HG02870 (cell line): ENCODE data around the gene RAP1GAP.

Experiments used
- ATAC-seq: cut with Tn5 transposase; IDR thresholded peaks from one replicate; pipeline ENCODE4 v1.9.1; 2021; ENCODE audit warnings: mild to moderate bottlenecking, moderate library complexity; ENCODE audit not compliant: unreplicated experiment

RAP1GAP gene

DNA sequence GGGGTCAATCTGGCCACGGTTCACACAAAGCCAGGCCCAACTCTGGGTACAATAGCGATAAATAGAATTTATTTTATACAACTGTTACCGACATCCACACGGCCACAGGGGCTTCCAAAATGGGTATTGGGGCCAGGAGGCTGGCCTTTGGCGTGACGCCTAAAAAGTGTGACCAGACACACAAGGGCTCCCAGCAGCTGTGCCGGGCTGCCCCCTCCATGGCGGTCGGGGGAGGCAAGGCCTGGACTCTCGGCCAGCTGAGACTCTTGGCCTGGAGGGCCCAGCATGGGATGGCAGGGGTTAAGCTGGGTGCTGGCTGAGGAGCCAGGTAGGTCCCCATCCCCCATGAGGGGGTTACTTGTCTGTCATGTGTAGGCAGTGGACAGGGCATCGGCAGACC lies 73.0 kb downstream of the RAP1GAP start:
- no peak for ATAC-seq

DNA sequence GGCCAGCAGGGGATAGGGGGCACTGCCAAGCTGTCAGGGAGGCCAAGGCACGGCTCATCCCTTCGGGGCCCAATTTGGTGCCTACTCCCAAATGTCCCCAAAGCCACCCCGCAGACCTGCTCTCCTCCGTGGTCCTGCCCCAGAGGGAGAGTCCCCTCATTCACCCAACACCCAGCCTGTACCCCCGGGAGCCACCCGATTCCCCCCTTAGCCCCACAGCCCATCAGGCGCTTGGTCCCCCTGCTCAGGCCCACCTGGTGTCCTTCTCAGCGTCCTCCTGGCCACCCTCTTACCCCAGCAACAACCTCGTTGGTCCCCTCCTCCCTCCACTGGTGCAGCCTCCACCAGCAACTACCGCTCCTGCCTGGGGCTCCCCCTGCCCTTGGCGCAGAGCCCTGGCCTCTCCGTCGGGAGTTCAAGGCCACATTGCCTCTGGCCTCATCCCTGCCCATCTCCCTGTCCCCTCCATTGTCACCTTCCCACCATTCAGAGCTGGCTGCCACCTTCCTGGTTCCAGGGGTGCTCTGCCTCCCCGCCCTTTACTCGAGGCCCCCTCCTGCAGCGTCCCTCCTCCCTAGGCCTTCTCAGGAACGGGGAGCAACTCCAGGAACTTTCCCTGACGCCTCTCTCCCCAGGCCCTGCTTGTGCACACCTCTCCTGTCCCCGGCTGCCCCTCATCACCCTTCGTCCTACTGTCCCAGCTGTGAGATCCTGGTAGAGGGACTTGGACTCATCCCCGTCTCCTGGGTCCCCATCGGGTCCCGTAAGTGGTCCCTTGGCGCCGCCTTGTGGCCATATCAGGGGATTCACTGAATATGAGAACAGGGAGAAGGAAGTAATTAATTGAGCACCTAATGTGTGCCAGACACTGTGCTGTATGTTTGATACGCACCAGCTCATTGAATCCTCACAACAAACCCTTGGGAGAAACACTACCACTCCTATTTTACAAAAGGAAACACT lies 73.9 kb downstream of the RAP1GAP start:
- no peak for ATAC-seq

DNA sequence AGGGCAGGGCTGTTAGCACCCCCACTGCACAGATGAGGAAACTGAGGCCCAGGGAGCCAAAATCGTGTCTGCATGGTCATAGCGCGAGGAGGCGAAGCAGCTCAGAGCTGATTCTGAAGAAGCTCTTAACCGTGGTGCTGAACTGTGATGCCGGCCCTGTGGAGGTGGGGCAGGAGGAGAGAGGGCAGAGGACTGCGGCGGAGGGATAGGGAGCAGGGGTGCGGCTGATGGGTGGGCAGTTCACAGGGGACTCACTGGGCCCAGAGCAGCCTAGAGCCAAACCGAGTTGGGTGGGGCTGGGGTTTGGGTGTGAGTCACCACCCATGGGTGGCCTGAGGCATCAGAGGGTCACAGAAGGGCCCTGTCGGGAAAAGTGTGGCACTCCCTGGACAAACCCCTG lies 74.7 kb downstream of the RAP1GAP start:
- no peak for ATAC-seq

DNA sequence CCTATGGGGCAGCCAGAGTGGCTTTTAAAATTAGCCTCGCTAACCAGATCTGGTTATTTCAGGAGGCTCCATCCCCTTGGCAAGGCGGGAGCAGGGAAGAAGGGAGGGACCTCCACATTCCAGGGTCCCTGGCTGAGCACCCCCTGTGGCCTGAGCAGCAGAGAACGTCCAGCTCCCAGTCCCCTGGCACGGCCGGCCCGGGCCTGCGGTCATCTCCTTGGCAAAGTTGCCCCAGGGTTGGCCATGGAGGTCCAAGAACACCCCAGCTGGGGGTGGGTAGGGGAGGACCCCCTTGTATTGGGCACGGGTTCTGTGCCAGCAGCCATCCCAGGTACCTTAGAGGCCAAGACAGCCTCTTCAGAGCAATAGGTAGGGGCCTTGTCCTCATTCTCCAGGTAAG lies 75.9 kb downstream of the RAP1GAP start:
- no peak for ATAC-seq

DNA sequence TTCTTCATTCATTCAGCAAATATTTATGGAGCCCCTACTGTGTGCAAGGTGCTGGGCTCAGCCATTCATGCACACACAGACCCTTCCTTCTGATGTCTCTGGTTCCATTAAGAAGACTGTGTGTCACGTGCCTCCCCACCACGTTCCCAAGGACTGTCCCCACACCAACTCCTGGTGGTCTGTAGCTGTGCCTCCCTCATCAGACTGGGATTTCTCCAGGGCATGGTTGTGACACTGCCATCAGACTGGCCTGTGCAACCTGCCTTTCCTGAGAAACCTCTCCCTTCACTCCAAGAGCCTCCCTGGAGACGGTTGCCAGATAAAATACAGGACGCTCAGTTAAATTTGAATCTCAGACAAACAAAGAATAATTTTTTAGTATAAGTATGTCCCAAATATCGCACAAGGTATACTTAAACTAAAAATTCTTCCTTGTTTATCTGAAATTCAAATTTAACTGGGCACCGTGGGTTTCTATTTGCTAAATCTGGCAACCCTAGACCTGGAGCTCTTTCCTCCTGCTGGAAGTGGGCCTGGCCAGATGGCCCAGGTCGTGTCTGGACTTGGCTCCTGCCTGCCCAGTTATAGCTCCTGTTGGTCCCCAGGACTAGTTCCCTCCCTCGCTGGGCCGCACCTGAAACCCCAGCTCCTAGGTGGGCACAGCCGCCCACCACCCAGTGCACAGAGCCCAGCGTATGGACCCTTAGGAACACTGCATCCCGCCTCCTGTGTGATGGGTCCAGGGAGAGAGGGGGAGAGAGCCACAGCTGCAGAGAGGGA lies 76.9 kb downstream of the RAP1GAP start:
- ATAC-seq: no peak

DNA sequence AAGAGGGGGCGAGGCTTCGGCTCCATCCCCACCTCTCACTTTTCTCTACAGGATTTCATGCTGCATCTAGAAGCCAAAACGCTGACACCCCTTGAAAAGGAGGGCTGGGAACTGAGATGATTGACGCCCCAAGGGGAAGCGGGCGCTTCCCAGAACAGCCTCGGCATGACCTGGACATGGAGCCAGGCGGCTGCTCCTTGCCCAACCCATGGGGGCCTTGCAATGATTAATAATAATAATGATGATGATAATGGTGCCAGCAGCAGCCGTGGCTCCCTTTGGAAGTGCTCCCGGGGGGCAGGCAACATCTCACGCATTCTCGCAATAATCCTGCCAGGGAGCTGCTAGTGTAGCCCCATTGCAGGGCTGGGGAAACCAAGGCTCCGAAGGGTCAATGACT lies 78.2 kb downstream of the RAP1GAP start:
- no peak for ATAC-seq

DNA sequence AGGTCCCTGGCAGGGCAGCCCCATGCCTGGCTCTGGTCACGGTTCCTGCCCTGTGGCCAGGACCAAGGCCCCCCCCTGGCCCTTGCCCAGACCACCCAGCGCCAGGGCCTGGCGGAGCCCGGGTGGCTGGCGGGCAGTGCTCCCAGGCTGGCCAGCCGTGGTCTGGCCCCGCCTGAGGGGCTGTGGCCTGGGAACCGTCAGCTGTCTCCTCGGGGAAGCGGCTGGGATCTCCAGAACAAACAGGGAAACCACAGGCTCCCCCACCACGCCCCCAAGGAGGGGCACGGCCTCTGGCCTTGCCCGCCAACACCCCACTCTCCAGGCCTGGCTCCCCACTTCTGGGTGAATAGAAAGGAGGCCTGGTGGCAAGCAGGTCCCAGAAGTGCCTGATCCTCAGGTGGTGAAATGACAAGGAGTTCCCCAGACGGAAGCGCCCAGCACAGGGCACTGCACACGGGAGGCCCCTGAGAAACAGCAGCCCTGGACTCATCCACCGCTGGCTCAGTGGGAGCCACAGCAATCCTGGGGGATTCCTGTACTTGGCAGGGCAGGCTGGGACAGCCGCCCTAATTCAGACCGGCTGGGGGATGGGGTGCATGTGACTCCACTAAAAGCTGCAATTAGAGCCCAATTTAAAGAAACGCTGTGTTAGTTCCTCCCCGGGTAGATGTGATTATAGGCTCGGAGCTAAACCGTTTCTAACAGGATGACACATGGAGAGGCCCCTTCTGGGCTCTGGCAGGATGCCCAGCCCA lies 78.9 kb downstream of the RAP1GAP start:
- ATAC-seq: no peak

DNA sequence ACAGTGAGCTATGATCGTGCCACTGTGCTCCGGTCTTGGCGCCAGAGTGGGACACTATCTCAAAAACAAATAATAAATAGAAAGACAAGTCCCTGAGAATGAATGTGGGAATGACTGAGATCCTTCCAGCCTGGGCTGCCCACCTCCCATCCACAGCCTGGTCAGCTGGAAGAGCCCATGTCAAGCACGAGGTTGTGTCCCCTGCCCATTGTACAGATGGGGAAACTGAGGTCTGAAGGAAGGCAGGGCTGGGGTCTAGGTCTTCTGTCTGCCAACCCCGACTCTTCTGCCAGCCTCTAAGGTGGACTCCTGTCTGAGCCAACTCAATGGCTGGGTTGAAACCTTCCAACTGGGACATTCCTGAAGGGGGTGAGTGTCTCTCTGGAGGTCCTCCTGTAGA lies 79.5 kb downstream of the RAP1GAP start:
- ATAC-seq: no peak

DNA sequence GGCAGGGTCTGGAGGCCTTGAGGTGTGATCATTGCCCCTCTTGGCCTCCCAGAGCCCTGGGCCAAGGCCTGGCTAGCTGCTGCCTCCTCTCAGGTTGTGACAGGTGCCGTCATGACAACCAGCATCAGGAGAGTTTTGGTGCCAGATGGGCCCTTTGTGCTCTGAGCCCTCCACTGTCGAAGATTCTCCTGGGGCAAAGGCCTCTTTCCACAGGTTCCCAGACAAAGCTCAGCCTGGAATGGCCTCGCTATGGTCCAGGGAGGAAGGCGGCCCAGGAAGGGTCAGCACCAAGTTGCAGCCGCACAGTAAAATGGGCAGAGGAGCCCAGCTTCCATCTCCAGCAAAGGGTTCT lies 81.6 kb downstream of the RAP1GAP start:
- ATAC-seq: no peak

DNA sequence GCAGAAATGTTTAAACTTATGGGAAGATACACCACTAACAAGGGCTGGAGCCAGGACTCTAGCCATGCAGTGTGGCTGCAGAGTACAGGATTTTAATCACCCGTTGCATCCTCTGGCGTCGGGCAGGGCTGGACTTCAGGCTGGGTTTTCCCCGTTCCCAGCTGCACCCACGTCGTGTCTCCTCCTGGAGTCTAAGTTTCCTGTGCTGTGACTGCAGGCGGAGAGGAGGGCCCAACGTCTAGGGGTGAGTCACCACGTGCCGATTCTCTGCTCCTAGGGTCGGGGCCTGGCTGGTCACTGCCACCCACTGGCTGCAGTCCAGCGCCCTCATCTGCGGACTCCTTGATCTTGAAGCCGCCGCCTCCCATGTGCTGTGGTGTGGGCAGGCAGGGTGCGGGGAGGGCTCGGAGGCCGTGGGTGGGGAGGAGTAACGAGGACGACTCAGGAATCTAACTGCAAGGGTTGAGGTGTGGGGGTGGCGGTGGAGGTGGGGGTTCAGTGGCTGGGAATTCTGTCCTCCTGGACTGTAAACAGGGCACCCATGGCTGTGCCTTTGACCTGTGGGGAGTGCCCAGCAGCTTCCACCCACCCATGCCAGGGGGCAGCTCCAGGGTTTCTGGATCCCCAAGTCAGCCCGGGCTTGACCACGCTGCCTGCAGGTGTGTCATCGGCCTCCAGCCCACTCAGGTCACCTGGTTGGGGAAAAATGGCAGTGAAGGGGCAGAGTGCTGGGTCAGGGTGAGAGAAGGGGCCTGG lies 82.1 kb downstream of the RAP1GAP start:
- ATAC-seq: no peak

DNA sequence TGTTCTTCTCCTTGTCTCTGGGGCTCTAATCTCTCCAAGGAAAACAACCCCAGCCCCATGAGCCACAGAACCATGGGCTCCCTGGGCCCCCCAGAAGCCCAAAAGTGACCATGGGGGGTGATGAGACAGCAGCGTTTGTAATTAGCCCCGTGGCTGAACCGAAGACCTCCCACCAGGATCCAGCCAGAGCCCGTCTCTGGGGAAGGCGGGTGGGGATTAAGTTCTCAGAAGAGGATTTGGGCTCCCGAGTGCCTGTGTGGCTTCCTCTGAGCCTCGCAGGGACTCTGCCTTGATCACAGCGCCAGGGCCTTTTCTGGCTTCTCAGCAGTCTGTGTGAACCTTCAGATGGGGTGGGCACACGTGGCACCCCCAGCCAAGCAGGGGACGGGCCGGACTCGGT lies 82.9 kb downstream of the RAP1GAP start:
- ATAC-seq: no peak

DNA sequence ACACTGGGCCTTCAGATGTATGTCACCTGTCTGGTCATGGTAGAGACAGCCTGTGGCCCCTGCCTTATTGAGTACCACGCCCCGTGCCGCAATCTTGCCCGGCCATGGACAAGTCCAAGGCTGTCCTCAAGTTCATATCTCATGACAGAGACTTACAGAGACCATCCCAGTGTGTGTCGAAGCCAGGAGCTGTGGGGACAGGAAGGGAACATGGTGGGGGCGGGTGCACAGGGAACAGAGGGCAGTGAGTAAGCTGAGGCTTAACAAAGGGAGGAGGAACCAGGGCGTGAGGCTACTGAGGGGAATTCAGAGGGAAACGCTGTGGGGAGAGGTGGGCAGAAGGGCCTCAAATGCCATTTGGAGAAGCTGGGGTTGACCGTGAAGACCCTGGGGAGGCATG lies 84.1 kb downstream of the RAP1GAP start:
- ATAC-seq: no peak

DNA sequence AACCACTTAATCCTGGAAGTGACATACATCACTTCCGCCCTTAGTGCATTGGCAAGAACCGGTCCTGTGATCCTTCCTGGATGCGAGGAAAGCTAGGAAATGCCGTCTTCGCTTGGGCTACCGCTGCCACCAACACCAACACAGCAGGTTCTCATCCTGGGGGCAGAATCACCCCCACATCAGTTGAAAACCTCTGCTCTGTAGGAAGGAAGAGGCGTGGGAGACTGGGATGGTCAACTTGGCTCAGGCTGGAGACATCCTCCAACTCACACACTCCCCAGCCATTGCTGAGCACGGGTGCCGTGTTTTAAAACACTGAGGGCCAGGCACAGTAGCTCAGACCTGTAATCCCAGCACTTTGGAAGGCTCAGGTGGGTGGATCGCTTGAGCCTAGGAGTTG lies 85.1 kb downstream of the RAP1GAP start:
- ATAC-seq: no peak

DNA sequence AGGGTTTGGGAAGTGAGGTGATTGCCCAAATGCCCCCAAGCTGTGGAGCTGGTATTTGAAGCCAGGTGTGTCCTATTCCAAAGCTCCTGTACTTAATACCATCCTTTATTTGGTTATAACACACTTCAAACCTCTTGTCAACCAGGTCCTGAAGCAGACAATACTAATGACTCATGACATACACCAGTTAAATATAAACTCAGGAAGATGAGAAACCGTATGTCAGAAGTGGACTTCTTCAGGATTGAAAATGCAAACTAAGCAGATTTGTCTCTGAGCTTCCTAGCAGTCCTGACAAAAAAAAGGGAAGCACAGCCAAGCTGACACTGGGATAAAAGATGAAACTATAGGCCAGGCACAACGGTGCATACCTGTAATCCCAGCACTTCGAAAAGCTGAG lies 89.4 kb downstream of the RAP1GAP start:
- ATAC-seq: no peak

DNA sequence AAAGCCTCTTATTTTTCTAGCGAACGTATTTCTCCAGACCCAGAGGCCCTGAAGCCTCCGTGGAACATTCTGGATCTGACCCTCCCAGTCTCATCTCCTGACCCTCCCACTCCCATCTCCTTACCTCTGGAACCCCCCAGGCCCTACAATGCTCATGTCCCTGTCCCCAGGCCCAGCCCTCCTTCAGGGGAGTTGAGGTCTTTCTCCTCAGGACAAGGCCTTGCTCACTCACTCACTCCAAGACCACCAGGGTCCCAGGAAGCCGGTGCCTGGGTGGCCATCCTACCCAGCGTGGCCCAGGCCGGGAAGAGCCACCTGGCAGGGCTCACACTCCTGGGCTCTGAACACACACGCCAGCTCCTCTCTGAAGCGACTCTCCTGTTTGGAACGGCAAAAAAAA lies 91.2 kb downstream of the RAP1GAP start:
- no peak for ATAC-seq

DNA sequence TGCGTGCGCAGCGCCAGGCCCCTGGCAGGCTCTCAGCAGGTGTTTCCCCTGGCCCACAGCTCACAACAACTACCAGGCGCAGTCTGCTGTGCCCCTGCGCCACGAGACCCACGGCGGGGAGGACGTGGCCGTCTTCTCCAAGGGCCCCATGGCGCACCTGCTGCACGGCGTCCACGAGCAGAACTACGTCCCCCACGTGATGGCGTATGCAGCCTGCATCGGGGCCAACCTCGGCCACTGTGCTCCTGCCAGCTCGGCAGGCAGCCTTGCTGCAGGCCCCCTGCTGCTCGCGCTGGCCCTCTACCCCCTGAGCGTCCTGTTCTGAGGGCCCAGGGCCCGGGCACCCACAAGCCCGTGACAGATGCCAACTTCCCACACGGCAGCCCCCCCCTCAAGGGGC lies 91.8 kb downstream of the RAP1GAP start:
- ATAC-seq: no peak

DNA sequence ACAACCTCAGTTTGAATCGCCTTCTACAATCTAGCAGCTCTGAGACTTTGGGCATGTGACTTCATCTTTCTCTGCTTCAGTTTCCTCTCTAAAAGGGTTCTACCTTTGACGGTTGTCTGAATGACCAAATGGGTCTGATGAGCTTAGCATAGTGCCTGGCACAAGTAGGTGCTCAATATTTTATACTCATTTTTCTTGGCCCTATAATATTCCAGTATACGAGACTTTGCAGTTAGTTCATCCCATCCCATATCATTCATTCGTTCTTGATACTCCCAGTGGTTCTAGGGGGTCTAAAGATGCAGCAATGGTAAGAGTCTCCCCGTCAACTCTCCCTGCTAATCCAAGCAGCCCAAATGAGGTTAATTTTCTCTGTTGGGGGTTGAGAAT lies 92.4 kb downstream of the RAP1GAP start:
- no peak for ATAC-seq

DNA sequence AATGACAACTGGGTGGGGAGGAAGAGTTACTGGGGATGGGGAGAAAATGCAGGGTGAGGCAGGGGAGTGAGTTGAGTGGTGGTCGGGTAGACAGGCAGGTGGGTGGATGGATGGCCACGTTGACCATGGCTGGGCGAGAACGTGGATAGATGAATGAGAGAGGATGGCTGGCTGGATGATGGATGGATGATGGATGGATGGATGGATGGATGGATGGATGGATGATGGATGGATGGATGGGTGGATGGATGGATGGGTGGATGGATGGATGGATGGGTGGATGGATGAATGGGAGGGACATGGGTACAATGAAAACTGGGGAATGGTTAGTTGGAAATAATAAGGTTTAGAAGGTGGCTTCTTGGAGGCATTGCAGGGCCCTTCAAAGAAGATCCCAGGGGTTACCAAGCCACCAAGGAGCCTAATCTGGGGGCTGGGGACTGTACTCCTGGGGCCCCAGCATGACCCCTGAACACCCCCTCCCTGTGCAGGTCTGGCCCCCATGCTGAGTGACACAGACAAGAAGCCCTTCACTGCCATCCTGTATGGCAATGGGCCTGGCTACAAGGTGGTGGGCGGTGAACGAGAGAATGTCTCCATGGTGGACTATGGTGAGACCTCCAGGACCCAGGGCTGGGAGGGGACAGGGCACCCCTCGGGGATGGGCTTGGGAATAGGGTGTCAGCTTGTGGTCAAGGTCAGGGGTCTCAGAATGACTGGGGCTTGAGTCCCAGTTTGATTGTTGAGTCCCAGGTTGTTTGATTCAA lies 92.9 kb downstream of the RAP1GAP start:
- ATAC-seq: no peak

DNA sequence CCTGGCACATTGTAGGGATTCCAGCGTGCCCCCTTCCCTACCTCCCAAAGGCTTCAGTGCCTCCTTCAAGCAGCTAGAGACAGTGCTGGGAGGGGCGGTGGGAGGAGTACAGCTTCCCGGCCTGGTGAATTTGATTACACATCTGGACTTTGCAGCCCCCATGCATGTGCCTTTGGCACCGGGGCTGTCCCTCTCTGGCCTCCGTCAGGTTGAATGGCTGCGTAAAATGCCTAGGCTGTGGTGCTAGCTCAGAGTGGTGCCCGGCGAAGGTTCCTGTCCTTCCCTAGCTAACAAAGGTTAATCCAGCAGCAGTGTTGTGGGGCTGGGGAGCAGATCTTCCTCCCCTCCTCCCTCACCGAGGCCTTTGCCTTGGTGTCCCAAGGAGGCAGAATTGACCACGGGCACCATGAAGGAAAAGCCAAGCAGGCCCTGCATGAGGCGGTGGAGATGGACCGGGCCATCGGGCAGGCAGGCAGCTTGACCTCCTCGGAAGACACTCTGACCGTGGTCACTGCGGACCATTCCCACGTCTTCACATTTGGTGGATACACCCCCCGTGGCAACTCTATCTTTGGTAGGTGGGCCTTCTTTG lies 93.7 kb downstream of the RAP1GAP start:
- ATAC-seq: no peak
